Globus pallidus (tissue), 1 donor: ENCODE measurements around the gene LTBP4.
"Not testable (repeated sequence)": the region's sequence is repeated elsewhere in the genome, so short reads cannot be mapped to it uniquely, and the experiment has no call there.

Experiments used
- DNase-seq: peaks from one replicate; pipeline ENCODE4 v3.0.0-alpha.2; 2015; ENCODE audit warnings: low spot score

LTBP4 gene

GRCh38 chr19:40629346-40629745 is 28.2 kb downstream of the LTBP4 start:
- DNase-seq = no peak

- DNase-seq = no peak
Measured at GRCh38 chr19:40630571-40631160, 29.5 kb downstream of the LTBP4 start.

GRCh38 chr19:40632311-40633036 is 31.3 kb downstream of the LTBP4 start:
- no peak for DNase-seq

- DNase-seq = no peak
Measured at GRCh38 chr19:40633207-40633606, 32.0 kb downstream of the LTBP4 start.

GRCh38 chr19:40638327-40638726 is 37.2 kb downstream of the LTBP4 start:
- DNase-seq = no peak

DNA sequence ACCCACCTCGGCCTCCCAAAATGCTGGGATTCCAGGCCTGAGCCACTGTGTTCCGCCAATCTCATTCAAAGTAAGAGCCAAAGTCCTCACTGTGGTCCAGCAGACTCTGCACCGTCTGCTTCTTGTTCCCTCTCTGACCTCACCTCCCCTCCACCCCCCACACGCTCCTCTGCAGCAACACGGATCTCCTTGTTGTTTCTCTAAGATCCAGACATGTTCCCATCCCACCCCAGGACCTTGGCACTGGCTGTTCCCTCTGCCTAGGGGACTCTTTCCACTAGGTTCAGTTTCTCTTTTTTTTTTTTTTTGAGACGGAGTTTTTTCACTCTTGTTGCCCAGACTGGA is 38.4 kb downstream of the LTBP4 start:
- no peak for DNase-seq

DNA sequence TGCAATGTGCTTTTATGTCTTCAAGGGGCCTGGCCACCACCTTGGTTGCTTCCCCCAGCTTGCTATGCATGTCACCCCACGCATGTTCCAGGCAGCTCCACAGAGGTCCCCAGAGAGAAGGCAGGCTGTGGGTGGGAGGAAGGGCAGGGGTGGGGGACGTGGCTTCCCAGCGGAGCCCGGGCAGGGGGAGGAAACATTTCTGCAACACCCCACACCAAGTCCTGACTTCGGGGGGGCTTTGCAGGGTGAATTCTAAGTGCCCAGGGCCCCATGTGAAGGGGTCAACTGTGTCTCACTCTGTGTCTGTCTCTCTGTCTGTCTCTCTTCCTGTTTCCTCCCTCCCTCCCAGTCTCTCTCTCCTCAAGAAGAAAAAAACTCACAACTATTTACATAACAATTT is 39.6 kb downstream of the LTBP4 start:
- no peak for DNase-seq

DNA sequence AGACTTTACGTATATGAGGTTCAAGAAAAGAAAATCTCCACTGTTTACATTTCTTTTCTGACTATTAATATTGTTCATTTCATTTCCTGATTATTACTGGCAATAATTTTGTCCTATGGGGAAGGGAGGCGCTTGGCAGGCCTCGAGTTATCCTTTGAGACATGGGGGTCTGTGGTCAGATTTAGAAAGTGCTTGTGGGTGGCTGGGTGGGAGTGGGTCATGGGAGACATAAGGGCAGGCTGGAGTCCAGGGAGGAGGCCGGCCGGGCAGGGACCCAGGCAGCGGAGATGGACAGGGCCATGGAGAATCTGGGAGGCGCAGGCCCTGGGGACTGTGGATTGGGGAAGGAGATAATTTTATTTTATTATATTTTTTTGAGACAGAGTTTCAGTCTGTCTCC is 40.1 kb downstream of the LTBP4 start:
- no peak for DNase-seq

- no peak for DNase-seq
Measured at GRCh38 chr19:40642051-40642706, 41.0 kb downstream of the LTBP4 start.

- DNase-seq = no peak
Measured at GRCh38 chr19:40642757-40643305, 41.7 kb downstream of the LTBP4 start.

- DNase-seq = no peak
Measured at GRCh38 chr19:40646743-40647254, 45.6 kb downstream of the LTBP4 start.

- not testable (repeated sequence) for DNase-seq
Measured at GRCh38 chr19:40649903-40650675, 48.9 kb downstream of the LTBP4 start.

- no peak for DNase-seq
Measured at GRCh38 chr19:40650749-40651305, 49.7 kb downstream of the LTBP4 start.

GRCh38 chr19:40652303-40652702 is 51.1 kb downstream of the LTBP4 start:
- not testable (repeated sequence) for DNase-seq

DNA sequence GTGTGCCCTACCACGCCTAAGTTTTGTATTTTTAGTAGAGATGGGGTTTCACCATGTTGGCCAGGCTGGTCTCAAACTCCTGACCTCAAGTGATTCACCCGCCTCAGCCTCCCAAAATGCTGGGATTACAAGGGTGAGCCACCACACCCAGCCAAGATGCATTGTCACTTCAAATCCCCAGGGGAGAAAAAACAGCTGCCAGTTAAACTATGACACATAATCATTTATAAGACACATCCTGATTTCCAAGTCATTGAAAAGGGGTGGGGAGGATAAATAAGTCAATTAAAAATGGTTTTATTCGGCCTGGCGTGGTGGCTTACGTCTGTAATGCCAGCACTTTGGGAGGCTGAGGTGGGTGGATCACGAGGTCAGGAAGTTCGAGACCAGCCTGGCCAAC is 54.5 kb downstream of the LTBP4 start:
- DNase-seq = not testable (repeated sequence)

- no peak for DNase-seq
Measured at GRCh38 chr19:40658031-40658430, 56.9 kb downstream of the LTBP4 start.

- DNase-seq = no peak
Measured at GRCh38 chr19:40659116-40659515, 57.9 kb downstream of the LTBP4 start.

DNA sequence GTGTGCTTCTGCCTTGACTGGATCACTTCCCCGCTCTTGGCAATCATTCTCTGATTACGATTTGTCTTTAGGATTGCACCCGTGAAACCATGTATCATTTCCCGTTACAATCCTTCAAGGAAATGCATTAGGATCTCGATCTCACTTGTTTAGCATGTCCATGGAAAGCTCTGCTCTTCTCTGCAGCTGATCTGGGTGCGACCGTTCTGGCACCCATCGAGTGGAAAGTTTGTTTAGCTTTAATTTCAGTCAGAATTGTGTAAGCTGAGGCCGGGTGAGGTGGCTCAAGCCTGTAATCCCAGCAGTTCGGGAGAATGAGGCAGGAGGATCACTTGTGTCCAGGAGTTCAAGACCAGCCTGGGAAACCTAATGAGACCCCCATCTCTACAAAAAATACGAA is 58.4 kb downstream of the LTBP4 start:
- no peak for DNase-seq

DNA sequence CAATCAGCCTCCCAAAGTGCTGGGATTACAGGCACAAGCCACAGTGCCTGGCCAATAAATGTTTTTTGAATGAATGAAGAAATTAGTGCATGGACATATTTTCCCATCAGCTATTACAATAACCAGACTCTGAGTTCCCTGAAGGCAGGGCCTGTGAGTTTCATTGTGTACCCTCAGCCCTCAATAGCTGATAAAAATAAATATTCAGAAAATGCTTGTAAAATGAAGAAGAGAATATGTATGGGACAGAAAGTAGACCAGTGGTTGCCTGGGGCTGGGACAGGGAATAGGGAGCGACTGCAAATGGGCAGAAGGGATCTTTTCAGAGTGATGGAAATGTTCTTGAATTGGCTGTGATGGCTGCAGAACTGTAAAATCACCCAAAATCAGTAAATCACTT is 60.4 kb downstream of the LTBP4 start:
- DNase-seq = no peak

GRCh38 chr19:40662925-40663694 is 61.9 kb downstream of the LTBP4 start:
- DNase-seq = peak; percentile 72
